Effector CD4-positive, alpha-beta T cell (primary cell): ENCODE data around the gene ZNF804A.

Source experiments
- DNase-seq: peaks from one replicate; pipeline ENCODE4 v3.0.0-alpha.2; 2020

ZNF804A gene

GRCh38 chr2:184611361-184612085 is 13.2 kb downstream of the ZNF804A start:
- no peak for DNase-seq

- no peak for DNase-seq
These were observed 22.0 kb downstream of the ZNF804A start for GRCh38 chr2:184620367-184620766.

- no peak for DNase-seq
These were observed 26.0 kb downstream of the ZNF804A start for GRCh38 chr2:184624311-184624710.

- DNase-seq: no peak
These were observed 29.7 kb downstream of the ZNF804A start for GRCh38 chr2:184628051-184628450.

GRCh38 chr2:184633726-184634125 is 35.4 kb downstream of the ZNF804A start:
- no peak for DNase-seq

GRCh38 chr2:184637781-184638180 is 39.5 kb downstream of the ZNF804A start:
- no peak for DNase-seq

GRCh38 chr2:184644685-184645084 is 46.4 kb downstream of the ZNF804A start:
- no peak for DNase-seq

- DNase-seq: no peak
These were observed 47.8 kb downstream of the ZNF804A start for GRCh38 chr2:184646177-184646576.

- DNase-seq: no peak
These were observed 48.3 kb downstream of the ZNF804A start for GRCh38 chr2:184646593-184646992.

GRCh38 chr2:184654945-184655344 is 56.6 kb downstream of the ZNF804A start:
- no peak for DNase-seq

GRCh38 chr2:184677171-184677570 is 78.8 kb downstream of the ZNF804A start:
- no peak for DNase-seq

- DNase-seq: no peak
These were observed 81.1 kb downstream of the ZNF804A start for GRCh38 chr2:184679219-184680018.

- no peak for DNase-seq
These were observed 82.5 kb downstream of the ZNF804A start for GRCh38 chr2:184680825-184681224.

- DNase-seq: no peak
These were observed 83.5 kb downstream of the ZNF804A start for GRCh38 chr2:184681642-184682321.

- no peak for DNase-seq
These were observed 85.6 kb downstream of the ZNF804A start for GRCh38 chr2:184683911-184684310.

- no peak for DNase-seq
These were observed 87.9 kb downstream of the ZNF804A start for GRCh38 chr2:184685999-184686841.

GRCh38 chr2:184689638-184690037 is 91.3 kb downstream of the ZNF804A start:
- DNase-seq: no peak

GRCh38 chr2:184692141-184692734 is 93.9 kb downstream of the ZNF804A start:
- DNase-seq: no peak

- DNase-seq: no peak
These were observed 98.3 kb downstream of the ZNF804A start for GRCh38 chr2:184696644-184697043.

- DNase-seq: no peak
These were observed 100.1 kb downstream of the ZNF804A start for GRCh38 chr2:184698476-184698875.

GRCh38 chr2:184721881-184722280 is 123.6 kb downstream of the ZNF804A start:
- DNase-seq: no peak

- DNase-seq: no peak
These were observed 129.5 kb downstream of the ZNF804A start for GRCh38 chr2:184727813-184728212.
